ENCODE measurements around the gene CHST2. TPM values are rescaled to one million over a fixed set of nuclear protein-coding genes. Genes with fewer than 3 reads are reported as not detected.

CHST2 gene
- total and polyA plus RNA-seq, 2 donors (not counting 1 experiment from before 2014, with no cell fraction given) = 1.1 to 2.6 TPM

GRCh38 chr3:143127801-143128200, 8.2 kb downstream of the CHST2 start:
- Histone ChIP-seq H3K9ac (ENCODE audit: insufficient read depth, low read length) (no peak overlapping the region), H3K4me1 (ENCODE audit: control insufficient read depth, extremely low read depth, insufficient read depth, low read length) (no peaks in the 10 kb centered on the region), H2AFZ (ENCODE audit: low read length) (no peak overlapping the region), H3K4me3 (replicated peaks in 1 of 4; ENCODE audit: control extremely low read depth in 1 of 4, insufficient read depth in 1 of 4, low read depth in 3 of 4, low read length in 4 of 4) (no peak overlapping the region), H4K20me1 (ENCODE audit: control insufficient read depth, extremely low read depth, insufficient read depth, low read length) (no peaks in the 10 kb centered on the region), H3K79me2 (ENCODE audit: control insufficient read depth, insufficient read depth, low read length) (no peaks in the 10 kb centered on the region), H3K9me3 (ENCODE audit: control insufficient read depth, insufficient read depth, low read depth, low read length) (no peaks in the 10 kb centered on the region), H3K27ac (ENCODE audit: insufficient read depth, low read length) (no peak overlapping the region), H3K36me3 (ENCODE audit: control insufficient read depth, insufficient read depth, low read length) (no peaks in the 10 kb centered on the region), H3K4me2 (ENCODE audit: extremely low read depth, insufficient read depth, low read length) (no peak overlapping the region), H3K27me3 (ENCODE audit: control insufficient read depth, insufficient read depth, low read length) (no peaks in the 10 kb centered on the region)
- TF ChIP-seq, protein P1, sequence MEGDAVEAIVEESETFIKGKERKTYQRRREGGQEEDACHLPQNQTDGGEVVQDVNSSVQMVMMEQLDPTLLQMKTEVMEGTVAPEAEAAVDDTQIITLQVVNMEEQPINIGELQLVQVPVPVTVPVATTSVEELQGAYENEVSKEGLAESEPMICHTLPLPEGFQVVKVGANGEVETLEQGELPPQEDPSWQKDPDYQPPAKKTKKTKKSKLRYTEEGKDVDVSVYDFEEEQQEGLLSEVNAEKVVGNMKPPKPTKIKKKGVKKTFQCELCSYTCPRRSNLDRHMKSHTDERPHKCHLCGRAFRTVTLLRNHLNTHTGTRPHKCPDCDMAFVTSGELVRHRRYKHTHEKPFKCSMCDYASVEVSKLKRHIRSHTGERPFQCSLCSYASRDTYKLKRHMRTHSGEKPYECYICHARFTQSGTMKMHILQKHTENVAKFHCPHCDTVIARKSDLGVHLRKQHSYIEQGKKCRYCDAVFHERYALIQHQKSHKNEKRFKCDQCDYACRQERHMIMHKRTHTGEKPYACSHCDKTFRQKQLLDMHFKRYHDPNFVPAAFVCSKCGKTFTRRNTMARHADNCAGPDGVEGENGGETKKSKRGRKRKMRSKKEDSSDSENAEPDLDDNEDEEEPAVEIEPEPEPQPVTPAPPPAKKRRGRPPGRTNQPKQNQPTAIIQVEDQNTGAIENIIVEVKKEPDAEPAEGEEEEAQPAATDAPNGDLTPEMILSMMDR (conservative IDR thresholded peaks at IDR 0.05 in 1 of 2, IDR thresholded peaks at IDR 0.05 in 1 of 2; ENCODE audit: low read depth in 1 of 2, low read length in 2 of 2) = no peak
- TF ChIP-seq EZH2 (IDR thresholded peaks at IDR 0.05; ENCODE audit: low read length, missing control alignments) = no peak
- DNase-seq (ENCODE audit: low read depth in 2 of 2) = no peak

DNA sequence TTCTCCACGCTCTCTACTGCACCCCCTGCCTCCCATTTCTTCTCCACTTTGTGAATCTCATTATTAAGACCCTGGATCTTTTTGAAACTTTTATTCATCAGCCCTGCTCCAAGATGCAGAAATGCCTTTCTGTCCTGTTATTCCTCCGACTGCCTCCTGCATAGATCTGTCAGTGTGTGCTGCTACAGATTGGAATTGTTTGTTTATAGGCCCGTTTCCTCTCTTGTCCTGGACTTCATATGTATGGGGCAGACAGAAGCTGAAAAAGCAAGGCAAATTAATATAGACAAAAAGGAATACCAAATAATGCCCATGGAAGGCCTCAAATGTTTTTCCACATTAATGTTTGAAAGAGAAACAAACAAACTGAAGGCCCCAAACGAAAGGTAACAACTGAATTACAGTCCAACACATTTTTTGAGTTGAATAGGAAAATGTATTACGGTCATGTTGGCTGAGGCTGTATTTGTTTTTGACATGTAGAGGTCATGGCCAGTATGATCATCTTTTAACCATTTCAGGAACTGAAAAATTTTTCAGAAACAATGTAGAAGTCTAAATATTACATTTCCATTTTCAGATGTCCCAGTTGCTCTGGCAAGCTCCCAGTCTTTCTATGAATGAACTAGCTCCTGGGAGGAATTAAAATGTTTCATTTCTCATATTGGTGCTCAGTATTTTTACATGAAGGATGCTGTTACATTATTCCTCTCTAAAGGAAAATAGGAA, 8.8 kb downstream of the CHST2 start:
- Histone ChIP-seq H3K79me2 (ENCODE audit: control insufficient read depth, insufficient read depth, low read length) (no peaks in the 10 kb centered on the region), H3K27ac (ENCODE audit: insufficient read depth, low read length) (no peak overlapping the region), H3K4me3 (replicated peaks in 1 of 4; ENCODE audit: control extremely low read depth in 1 of 4, insufficient read depth in 1 of 4, low read depth in 3 of 4, low read length in 4 of 4) (no peak overlapping the region), H3K27me3 (ENCODE audit: control insufficient read depth, insufficient read depth, low read length) (no peaks in the 10 kb centered on the region), H4K20me1 (ENCODE audit: control insufficient read depth, extremely low read depth, insufficient read depth, low read length) (no peaks in the 10 kb centered on the region), H3K4me1 (ENCODE audit: control insufficient read depth, extremely low read depth, insufficient read depth, low read length) (no peaks in the 10 kb centered on the region), H3K36me3 (ENCODE audit: control insufficient read depth, insufficient read depth, low read length) (no peaks in the 10 kb centered on the region), H2AFZ (ENCODE audit: low read length) (no peak overlapping the region), H3K9ac (ENCODE audit: insufficient read depth, low read length) (no peak overlapping the region), H3K9me3 (ENCODE audit: control insufficient read depth, insufficient read depth, low read depth, low read length) (no peaks in the 10 kb centered on the region), H3K4me2 (ENCODE audit: extremely low read depth, insufficient read depth, low read length) (no peak overlapping the region)
- DNase-seq (ENCODE audit: low read depth in 2 of 2) = no peak
- no peak for TF ChIP-seq EZH2 (IDR thresholded peaks at IDR 0.05; ENCODE audit: low read length, missing control alignments)
- TF ChIP-seq, protein P1 (conservative IDR thresholded peaks at IDR 0.05 in 1 of 2, IDR thresholded peaks at IDR 0.05 in 1 of 2; ENCODE audit: low read depth in 1 of 2, low read length in 2 of 2) = no peak

DNA sequence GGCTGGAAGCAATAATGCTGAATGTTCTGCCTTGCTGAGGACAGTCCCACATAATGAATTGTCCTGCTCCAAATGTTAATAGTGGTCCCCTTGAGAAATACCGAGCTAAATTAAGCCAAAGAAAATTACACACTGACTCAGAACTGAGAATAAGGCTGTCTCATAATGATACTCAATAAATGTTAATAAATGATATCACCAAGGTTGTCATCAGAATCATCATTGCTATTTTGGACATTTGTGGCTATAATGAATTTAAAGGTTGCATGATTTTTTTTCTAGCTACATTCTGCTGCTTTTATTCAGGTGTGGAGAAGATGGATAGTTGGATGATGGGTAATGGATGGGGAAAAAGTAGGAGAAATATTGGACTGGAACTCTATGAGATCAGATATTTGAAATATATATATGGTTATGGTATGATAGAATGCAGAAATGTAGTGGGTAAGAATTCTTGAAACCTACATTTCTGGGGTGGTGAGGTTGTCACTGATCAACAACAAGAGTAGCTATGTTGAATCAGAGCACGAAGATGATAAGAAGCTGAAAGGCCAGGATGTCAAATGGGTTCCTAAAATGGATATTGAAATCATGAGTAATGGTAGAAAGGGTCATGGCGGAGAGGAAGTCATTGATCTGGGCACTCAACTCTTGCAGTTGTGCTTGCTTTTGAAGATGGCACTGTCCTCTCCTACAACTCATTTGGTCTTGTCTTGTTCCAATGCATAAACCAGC, 12.8 kb downstream of the CHST2 start:
- Histone ChIP-seq H3K4me2 (ENCODE audit: extremely low read depth, insufficient read depth, low read length) (no peak overlapping the region), H3K36me3 (ENCODE audit: control insufficient read depth, insufficient read depth, low read length) (no peaks in the 10 kb centered on the region), H3K79me2 (ENCODE audit: control insufficient read depth, insufficient read depth, low read length) (no peaks in the 10 kb centered on the region), H3K4me1 (ENCODE audit: control insufficient read depth, extremely low read depth, insufficient read depth, low read length) (peaks cover 8% of the 10 kb centered on the region), H3K4me3 (replicated peaks in 1 of 4; ENCODE audit: control extremely low read depth in 1 of 4, insufficient read depth in 1 of 4, low read depth in 3 of 4, low read length in 4 of 4) (no peak overlapping the region), H3K27me3 (ENCODE audit: control insufficient read depth, insufficient read depth, low read length) (no peaks in the 10 kb centered on the region), H3K9ac (ENCODE audit: insufficient read depth, low read length) (no peak overlapping the region), H3K27ac (ENCODE audit: insufficient read depth, low read length) (no peak overlapping the region), H2AFZ (ENCODE audit: low read length) (no peak overlapping the region), H3K9me3 (ENCODE audit: control insufficient read depth, insufficient read depth, low read depth, low read length) (no peaks in the 10 kb centered on the region), H4K20me1 (ENCODE audit: control insufficient read depth, extremely low read depth, insufficient read depth, low read length) (no peaks in the 10 kb centered on the region)
- TF ChIP-seq, protein P1 (conservative IDR thresholded peaks at IDR 0.05 in 1 of 2, IDR thresholded peaks at IDR 0.05 in 1 of 2; ENCODE audit: low read depth in 1 of 2, low read length in 2 of 2) = no peak
- no peak for TF ChIP-seq EZH2 (IDR thresholded peaks at IDR 0.05; ENCODE audit: low read length, missing control alignments)
- DNase-seq (ENCODE audit: low read depth in 2 of 2) = no peak

Data from fibroblast of lung (primary cell).